ENCODE data around the gene SZT2.

Gene SZT2

DNA sequence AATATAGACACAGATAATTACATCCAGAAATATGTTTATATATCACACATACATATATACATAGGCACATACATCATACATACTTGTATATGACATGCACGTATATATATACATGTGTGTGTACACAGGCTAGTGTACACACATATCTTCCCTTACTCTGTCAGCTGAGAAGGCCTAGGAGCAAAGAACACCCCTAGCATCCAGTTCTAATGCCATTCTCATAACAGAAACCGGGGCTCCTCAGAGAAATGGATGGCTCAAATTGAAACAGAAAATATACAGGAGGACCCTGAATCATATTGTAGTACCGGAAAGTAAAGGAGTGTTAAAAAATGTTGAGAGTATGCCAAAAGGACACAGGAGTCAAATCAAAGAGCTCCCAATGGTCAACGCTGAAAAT lies 83.8 kb downstream of the SZT2 start (continued):
- no peak for TF ChIP-seq ZFP30 (CRISPR knock-in tag; IDR thresholded peaks at IDR 0.05)
- TF ChIP-seq, protein P1, sequence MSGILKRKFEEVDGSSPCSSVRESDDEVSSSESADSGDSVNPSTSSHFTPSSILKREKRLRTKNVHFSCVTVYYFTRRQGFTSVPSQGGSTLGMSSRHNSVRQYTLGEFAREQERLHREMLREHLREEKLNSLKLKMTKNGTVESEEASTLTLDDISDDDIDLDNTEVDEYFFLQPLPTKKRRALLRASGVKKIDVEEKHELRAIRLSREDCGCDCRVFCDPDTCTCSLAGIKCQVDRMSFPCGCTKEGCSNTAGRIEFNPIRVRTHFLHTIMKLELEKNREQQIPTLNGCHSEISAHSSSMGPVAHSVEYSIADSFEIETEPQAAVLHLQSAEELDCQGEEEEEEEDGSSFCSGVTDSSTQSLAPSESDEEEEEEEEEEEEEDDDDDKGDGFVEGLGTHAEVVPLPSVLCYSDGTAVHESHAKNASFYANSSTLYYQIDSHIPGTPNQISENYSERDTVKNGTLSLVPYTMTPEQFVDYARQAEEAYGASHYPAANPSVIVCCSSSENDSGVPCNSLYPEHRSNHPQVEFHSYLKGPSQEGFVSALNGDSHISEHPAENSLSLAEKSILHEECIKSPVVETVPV (CRISPR knock-in tag; IDR thresholded peaks at IDR 0.05) = no peak
- TF ChIP-seq TOX (CRISPR knock-in tag; IDR thresholded peaks at IDR 0.05; ENCODE audit: borderline replicate concordance) = no peak
- TF ChIP-seq TCF4 (CRISPR knock-in tag; IDR thresholded peaks at IDR 0.05; ENCODE audit: borderline replicate concordance) = no peak

DNA sequence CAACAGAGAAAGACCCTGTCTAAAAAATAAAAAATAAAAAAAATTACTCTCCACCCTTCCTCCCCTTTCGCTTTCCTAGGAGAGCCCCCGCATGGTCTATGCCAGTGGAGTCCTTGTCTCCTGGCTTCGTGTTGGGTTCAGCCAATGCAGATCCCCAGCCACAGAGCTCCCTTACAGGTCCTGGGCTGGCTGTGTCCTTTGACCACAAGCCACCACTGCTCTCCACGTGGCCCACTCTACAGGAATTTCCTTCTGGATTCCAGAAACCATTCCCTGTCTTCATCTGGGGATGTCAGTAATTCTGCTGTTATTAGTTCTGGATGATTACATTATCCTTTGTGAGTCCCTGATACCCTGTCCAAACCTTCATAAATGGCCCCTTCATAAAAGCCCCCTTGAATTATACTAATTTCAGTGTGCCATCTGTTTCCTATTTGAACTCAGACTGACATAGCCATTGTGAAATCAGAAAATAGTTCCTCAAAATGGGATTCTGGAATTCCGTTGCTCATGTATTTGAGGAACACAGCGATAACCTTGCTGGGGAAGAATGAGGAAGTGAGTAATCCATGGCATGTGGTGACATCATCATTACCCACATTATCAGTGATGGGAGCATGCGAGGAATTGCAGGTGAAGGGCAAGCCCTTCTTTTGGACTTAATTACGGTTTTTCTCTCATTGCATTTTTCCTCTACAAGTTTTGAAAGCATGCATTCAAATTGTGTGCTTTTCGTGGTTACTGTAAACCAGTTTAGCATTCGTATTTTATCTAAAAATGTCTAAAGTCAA lies 86.1 kb downstream of the SZT2 start:
- peak; percentile 29; the same call in 2 of the 3 replicates for ATAC-seq
- TF ChIP-seq ISL1 (CRISPR knock-in tag; IDR thresholded peaks at IDR 0.05) (peak; percentile 70), ZC3H10 (CRISPR knock-in tag; IDR thresholded peaks at IDR 0.05) (0 out of 2 replicates have a peak, but pooled peaks have one; percentile 2), CSDC2 (CRISPR knock-in tag; IDR thresholded peaks at IDR 0.05) (0 out of 2 replicates have a peak, but pooled peaks have one; percentile 39)
- TF ChIP-seq, protein P2, sequence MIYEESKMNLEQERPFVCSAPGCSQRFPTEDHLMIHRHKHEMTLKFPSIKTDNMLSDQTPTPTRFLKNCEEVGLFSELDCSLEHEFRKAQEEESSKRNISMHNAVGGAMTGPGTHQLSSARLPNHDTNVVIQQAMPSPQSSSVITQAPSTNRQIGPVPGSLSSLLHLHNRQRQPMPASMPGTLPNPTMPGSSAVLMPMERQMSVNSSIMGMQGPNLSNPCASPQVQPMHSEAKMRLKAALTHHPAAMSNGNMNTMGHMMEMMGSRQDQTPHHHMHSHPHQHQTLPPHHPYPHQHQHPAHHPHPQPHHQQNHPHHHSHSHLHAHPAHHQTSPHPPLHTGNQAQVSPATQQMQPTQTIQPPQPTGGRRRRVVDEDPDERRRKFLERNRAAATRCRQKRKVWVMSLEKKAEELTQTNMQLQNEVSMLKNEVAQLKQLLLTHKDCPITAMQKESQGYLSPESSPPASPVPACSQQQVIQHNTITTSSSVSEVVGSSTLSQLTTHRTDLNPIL (CRISPR knock-in tag; IDR thresholded peaks at IDR 0.05; ENCODE audit: low read depth) = peak; percentile 94

DNA sequence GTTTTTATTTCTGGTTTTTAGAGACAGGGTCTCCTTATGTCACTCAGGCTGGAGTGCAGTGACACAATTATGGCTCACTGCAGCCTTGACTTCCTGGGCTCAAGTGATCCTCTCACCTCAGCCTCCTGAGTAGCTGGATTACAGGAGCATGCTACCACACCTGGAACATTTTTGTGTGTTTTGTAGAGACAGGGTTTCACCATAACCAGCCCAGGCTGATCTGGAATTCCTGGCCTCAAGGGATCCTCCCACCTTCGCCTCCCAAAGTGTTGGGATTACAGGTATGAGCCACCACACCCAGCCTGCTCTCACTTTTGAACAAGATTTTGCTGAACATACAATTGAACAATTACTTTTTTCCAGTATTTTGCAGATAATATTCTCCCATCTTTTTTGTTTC lies 88.0 kb downstream of the SZT2 start:
- no peak for ATAC-seq
- no peak for TF ChIP-seq ESRRG (CRISPR knock-in tag; IDR thresholded peaks at IDR 0.05)
- no peak for TF ChIP-seq CSDC2 (CRISPR knock-in tag; IDR thresholded peaks at IDR 0.05)
- TF ChIP-seq ZFP3 (CRISPR knock-in tag; IDR thresholded peaks at IDR 0.05) = no peak
- TF ChIP-seq TOX (CRISPR knock-in tag; IDR thresholded peaks at IDR 0.05; ENCODE audit: borderline replicate concordance) = no peak
- TF ChIP-seq ZNF70 (CRISPR knock-in tag; IDR thresholded peaks at IDR 0.05) = no peak
- TF ChIP-seq, protein P3, sequence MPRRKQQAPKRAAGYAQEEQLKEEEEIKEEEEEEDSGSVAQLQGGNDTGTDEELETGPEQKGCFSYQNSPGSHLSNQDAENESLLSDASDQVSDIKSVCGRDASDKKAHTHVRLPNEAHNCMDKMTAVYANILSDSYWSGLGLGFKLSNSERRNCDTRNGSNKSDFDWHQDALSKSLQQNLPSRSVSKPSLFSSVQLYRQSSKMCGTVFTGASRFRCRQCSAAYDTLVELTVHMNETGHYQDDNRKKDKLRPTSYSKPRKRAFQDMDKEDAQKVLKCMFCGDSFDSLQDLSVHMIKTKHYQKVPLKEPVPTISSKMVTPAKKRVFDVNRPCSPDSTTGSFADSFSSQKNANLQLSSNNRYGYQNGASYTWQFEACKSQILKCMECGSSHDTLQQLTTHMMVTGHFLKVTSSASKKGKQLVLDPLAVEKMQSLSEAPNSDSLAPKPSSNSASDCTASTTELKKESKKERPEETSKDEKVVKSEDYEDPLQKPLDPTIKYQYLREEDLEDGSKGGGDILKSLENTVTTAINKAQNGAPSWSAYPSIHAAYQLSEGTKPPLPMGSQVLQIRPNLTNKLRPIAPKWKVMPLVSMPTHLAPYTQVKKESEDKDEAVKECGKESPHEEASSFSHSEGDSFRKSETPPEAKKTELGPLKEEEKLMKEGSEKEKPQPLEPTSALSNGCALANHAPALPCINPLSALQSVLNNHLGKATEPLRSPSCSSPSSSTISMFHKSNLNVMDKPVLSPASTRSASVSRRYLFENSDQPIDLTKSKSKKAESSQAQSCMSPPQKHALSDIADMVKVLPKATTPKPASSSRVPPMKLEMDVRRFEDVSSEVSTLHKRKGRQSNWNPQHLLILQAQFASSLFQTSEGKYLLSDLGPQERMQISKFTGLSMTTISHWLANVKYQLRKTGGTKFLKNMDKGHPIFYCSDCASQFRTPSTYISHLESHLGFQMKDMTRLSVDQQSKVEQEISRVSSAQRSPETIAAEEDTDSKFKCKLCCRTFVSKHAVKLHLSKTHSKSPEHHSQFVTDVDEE (CRISPR knock-in tag; IDR thresholded peaks at IDR 0.05) = no peak
- TF ChIP-seq GLIS3 (CRISPR knock-in tag; IDR thresholded peaks at IDR 0.05) = no peak
- no peak for TF ChIP-seq ZNF565 (CRISPR knock-in tag; conservative IDR thresholded peaks at IDR 0.05; ENCODE audit: low read depth)
- no peak for TF ChIP-seq ZNF8 (CRISPR knock-in tag; IDR thresholded peaks at IDR 0.05)
- no peak for TF ChIP-seq BACH2 (CRISPR knock-in tag; IDR thresholded peaks at IDR 0.05; ENCODE audit: borderline replicate concordance)
- TF ChIP-seq, protein P1 (CRISPR knock-in tag; IDR thresholded peaks at IDR 0.05) = no peak
- no peak for TF ChIP-seq TCF4 (CRISPR knock-in tag; IDR thresholded peaks at IDR 0.05; ENCODE audit: borderline replicate concordance)
- TF ChIP-seq OSR1 (CRISPR knock-in tag; IDR thresholded peaks at IDR 0.05) = no peak
- TF ChIP-seq ZC3H10 (CRISPR knock-in tag; IDR thresholded peaks at IDR 0.05) = no peak
- no peak for TF ChIP-seq RARB (CRISPR knock-in tag; IDR thresholded peaks at IDR 0.05)

GRCh38 chr1:43479414-43479813 lies 89.7 kb downstream of the SZT2 start:
- no peak for ATAC-seq
- no peak for TF ChIP-seq ZFP3 (CRISPR knock-in tag; IDR thresholded peaks at IDR 0.05)
- TF ChIP-seq SNAI2 (CRISPR knock-in tag; IDR thresholded peaks at IDR 0.05) = no peak
- no peak for TF ChIP-seq ESRRG (CRISPR knock-in tag; IDR thresholded peaks at IDR 0.05)
- TF ChIP-seq, protein P2 (CRISPR knock-in tag; IDR thresholded peaks at IDR 0.05; ENCODE audit: low read depth) = no peak
- TF ChIP-seq RARB (CRISPR knock-in tag; IDR thresholded peaks at IDR 0.05) = no peak
- TF ChIP-seq, protein P3 (CRISPR knock-in tag; IDR thresholded peaks at IDR 0.05) = no peak
- TF ChIP-seq ISL1 (CRISPR knock-in tag; IDR thresholded peaks at IDR 0.05) = no peak
